Gastrocnemius medialis (tissue), 4 donors: ENCODE measurements around the gene GNA15. TPM values are rescaled to one million over a fixed set of nuclear protein-coding genes. Genes with fewer than 3 reads are reported as not detected.

Experiments
- ATAC-seq, 2 donors: fragments of 150-250 bp; one replicate each; pipeline ENCODE4 v1.9.1; 2016
- DNase-seq, 2 donors: peaks; one replicate each; pipeline ENCODE4 v3.0.0-alpha.2; 2019
- H3K27ac ChIP-seq, 4 donors: fragments of 200-600 bp; sonication (generic); 1 replicate in 1 of 4; 2 replicates in 3 of 4; pipeline ENCODE4 v1.5.1; 2016 to 2018; ENCODE audit warnings: mild to moderate bottlenecking in 2 of 4, moderate library complexity in 1 of 4
- H3K27me3 ChIP-seq, 3 donors: fragments of 200-600 bp; sonication (generic) in 2 of 3; 1 replicate in 1 of 3; 2 replicates in 2 of 3; pipeline versions ENCODE4 v1.5.1 to v1.6.0; 2016 to 2019; ENCODE audit warnings: mild to moderate bottlenecking in 1 of 3, moderate library complexity in 1 of 3
- H3K36me3 ChIP-seq, 2 donors: fragments of 200-600 bp; sonication (generic) in 1 of 2; one replicate each; pipeline ENCODE4 v1.5.1; 2017 to 2018
- H3K4me1 ChIP-seq, 2 donors: fragments of 200-600 bp; sonication (generic) in 1 of 2; one replicate each; pipeline ENCODE4 v1.5.1; 2016 to 2017; ENCODE audit warnings: mild to moderate bottlenecking in 2 of 2
- H3K4me3 ChIP-seq, 4 donors: fragments of 200-600 bp; sonication (generic) in 3 of 4; 1 replicate in 1 of 4; 2 replicates in 3 of 4; pipeline ENCODE4 v1.5.1; 2016 to 2019; ENCODE audit warnings: mild to moderate bottlenecking in 2 of 4
- H3K9me3 ChIP-seq, 3 donors: fragments of 200-600 bp; sonication (generic) in 2 of 3; 1 replicate in 1 of 3; 2 replicates in 2 of 3; pipeline ENCODE4 v1.5.1; 2016 to 2019
- POLR2A ChIP-seq, 2 donors: fragments of 450-650 bp; IDR thresholded peaks; one replicate each; pipeline ENCODE4 v1.6.1; 2017; ENCODE audit warnings: antibody characterized with exemption in 2 of 2, mild to moderate bottlenecking in 2 of 2, moderate library complexity in 2 of 2
- in situ Hi-C, 4 donors: fragments of 200-750 bp; cut with MboI; loops; one replicate each; pipeline versions ENCODE4 v1.15.0 to v1.8.0; 2017; ENCODE audit warnings: low sequenced_read_pairs in 4 of 4
- intact Hi-C: fragments of 100-400 bp; cut with DNase I; formaldehyde crosslinking; loops from one replicate; pipeline ENCODE4 v1.15.1; 2023; ENCODE audit warnings: low total_unique reads
- total RNA-seq, 4 donors: library from RNA; depleted of rRNA; stranded (reverse); fragments of >200 nt; gene quantifications; one replicate each; pipeline versions ENCODE4 v1.1.0 to v1.2.3, GENCODE V29; 2016
- TF ChIP-seq, protein P1 (sequence below), 5 experiments: fragments of 450-650 bp in 3 of 5; fragments of 200-600 bp in 2 of 5; sonication (generic) in 2 of 5; IDR thresholded peaks in 4 of 5; conservative IDR thresholded peaks in 1 of 5; 1 replicate in 4 of 5; 2 replicates in 1 of 5; pipeline ENCODE4 v1.5.1; 2016 to 2019; ENCODE audit warnings: antibody characterized with exemption in 5 of 5, mild to moderate bottlenecking in 3 of 5, moderate library complexity in 3 of 5

The GNA15 gene
- total RNA-seq, 4 donors from 2014 or later = 0.51 to 1.2 (median 0.81) TPM

DNA sequence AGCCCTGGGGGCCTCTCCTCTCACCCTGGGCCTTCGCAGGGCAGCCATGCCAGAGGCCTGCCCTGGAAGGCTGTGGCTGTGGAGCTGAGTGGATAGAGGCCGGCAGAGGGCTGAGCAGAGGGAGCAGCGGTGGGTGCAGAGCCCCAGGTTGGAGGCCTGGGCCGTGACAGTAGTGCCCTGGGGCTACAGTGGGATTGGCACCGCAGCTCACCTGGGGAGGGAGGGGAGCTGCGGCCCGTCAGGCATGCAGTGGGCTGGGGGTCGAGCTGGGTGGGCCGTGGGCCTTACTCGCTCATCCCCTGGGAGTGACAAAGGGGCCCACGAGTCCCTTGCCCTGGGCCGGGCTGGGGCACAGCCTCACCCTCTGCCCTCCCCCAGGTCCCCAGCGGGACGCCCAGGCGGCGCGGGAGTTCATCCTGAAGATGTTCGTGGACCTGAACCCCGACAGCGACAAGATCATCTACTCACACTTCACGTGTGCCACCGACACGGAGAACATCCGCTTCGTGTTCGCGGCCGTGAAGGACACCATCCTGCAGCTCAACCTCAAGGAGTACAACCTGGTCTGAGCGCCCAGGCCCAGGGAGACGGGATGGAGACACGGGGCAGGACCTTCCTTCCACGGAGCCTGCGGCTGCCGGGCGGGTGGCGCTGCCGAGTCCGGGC lies 15.1 kb upstream of the GNA15 start:
- in situ Hi-C loops = no loop called here
- TF ChIP-seq, protein P1, sequence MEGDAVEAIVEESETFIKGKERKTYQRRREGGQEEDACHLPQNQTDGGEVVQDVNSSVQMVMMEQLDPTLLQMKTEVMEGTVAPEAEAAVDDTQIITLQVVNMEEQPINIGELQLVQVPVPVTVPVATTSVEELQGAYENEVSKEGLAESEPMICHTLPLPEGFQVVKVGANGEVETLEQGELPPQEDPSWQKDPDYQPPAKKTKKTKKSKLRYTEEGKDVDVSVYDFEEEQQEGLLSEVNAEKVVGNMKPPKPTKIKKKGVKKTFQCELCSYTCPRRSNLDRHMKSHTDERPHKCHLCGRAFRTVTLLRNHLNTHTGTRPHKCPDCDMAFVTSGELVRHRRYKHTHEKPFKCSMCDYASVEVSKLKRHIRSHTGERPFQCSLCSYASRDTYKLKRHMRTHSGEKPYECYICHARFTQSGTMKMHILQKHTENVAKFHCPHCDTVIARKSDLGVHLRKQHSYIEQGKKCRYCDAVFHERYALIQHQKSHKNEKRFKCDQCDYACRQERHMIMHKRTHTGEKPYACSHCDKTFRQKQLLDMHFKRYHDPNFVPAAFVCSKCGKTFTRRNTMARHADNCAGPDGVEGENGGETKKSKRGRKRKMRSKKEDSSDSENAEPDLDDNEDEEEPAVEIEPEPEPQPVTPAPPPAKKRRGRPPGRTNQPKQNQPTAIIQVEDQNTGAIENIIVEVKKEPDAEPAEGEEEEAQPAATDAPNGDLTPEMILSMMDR (IDR thresholded peaks at IDR 0.05 in 4 of 5, conservative IDR thresholded peaks at IDR 0.05 in 1 of 5) = no peak
- no peak for TF ChIP-seq POLR2A (IDR thresholded peaks at IDR 0.05)
- no peak overlapping the region for H3K27ac ChIP-seq
- DNase-seq = no peak
- ATAC-seq = no peak
- intact Hi-C loops = no loop called here
- no peaks in the 10 kb centered on the region for H3K9me3 ChIP-seq
- H3K4me1 ChIP-seq = no peaks in the 10 kb centered on the region
- peaks cover 0 to 28% of the 10 kb centered on the region in 2 donors for H3K36me3 ChIP-seq
- no peaks in the 10 kb centered on the region for H3K27me3 ChIP-seq
- H3K4me3 ChIP-seq = no peak overlapping the region

DNA sequence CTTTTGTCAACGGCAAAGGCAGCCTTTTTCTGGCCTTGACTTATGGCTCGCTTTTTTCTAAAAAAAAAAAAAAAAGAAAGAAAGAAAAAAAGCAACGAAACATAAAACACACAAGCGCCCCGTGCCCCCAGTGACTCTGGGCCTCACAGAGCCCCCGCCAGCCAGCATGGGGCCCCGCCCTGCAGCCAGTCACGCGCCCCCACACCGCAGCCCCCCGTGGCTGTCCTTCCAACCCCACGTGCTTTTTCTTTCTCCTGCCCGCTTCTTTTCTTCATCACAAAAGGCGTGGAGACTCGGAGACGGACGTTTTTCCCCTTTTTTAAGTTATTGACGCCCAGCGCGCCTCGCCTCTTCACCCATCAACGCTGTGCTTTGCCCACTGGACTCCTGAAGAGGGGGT lies 14.4 kb upstream of the GNA15 start:
- Histone ChIP-seq H3K27ac (no peak overlapping the region), H3K27me3 (no peaks in the 10 kb centered on the region), H3K4me3 (no peak overlapping the region), H3K9me3 (no peaks in the 10 kb centered on the region), H3K36me3 (peaks cover 0 to 28% of the 10 kb centered on the region in 2 donors), H3K4me1 (no peaks in the 10 kb centered on the region)
- in situ Hi-C loops = no loop called here
- intact Hi-C loops = no loop called here
- ATAC-seq = no peak
- DNase-seq = no peak
- TF ChIP-seq POLR2A (IDR thresholded peaks at IDR 0.05) = no peak
- TF ChIP-seq, protein P1 (IDR thresholded peaks at IDR 0.05 in 4 of 5, conservative IDR thresholded peaks at IDR 0.05 in 1 of 5) = no peak

DNA sequence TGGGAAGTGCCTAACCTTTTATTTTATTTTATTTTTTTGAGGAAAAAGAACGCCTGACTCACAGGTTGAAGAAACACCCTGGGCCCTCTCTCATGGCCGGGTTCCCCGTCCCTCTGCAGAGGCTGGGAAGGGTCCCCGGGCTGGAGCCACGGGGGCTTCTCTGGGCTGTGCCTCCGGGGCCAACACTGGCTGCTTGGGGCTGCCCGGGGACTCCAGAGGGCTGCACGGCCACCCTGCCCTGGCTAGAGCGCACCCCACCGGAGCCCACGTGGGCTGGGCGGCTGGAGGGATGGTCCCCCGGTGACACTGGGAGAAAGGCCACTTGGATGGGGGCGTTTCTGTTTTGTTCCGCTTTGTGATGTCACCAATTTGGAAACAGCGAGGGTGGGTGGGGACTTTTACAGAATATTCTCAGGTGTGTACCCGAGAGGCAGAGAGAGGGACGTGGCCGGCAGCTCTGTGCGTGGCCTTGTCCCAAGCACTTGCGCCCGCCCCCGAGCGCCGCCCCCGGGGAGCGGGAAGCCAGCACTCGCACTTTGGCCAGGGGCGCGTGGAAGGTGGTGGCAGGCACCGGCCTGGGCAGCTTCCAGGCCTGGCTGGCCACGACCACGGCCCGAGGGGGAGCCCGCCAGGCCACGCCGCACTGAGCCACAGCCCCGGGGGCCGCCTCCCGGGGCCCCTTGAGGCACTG lies 13.9 kb upstream of the GNA15 start:
- no peaks in the 10 kb centered on the region for H3K4me1 ChIP-seq
- no peak overlapping the region for H3K27ac ChIP-seq
- ATAC-seq (no peak), DNase-seq (no peak)
- intact Hi-C loops = no loop called here
- in situ Hi-C loops = no loop called here
- H3K9me3 ChIP-seq = no peaks in the 10 kb centered on the region
- H3K36me3 ChIP-seq = peaks cover 0 to 28% of the 10 kb centered on the region in 2 donors
- no peak for TF ChIP-seq POLR2A (IDR thresholded peaks at IDR 0.05)
- TF ChIP-seq, protein P1 (IDR thresholded peaks at IDR 0.05 in 4 of 5, conservative IDR thresholded peaks at IDR 0.05 in 1 of 5) = no peak
- H3K27me3 ChIP-seq = no peaks in the 10 kb centered on the region
- no peak overlapping the region for H3K4me3 ChIP-seq

DNA sequence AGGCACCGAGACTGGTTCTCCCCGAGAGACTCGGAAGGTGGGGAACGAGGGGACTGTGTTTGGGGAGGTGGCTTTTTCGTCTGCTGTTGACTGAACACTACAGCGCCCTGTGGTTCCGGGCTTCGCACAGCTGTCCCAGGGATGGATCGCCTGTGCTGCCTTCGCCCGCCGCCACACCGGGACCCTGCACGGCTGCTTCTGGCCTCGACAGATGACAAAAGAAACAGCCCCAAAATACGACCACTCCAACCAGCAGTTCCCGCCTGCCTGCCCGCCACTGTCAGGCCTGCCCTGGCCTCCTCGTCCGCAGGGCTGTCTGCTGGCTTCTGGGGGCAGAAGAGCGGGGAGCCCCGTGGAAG lies 13.3 kb upstream of the GNA15 start:
- intact Hi-C loops (no loop called here), in situ Hi-C loops (no loop called here)
- Histone ChIP-seq H3K4me3 (no peak overlapping the region), H3K27me3 (no peaks in the 10 kb centered on the region), H3K27ac (no peak overlapping the region), H3K9me3 (no peaks in the 10 kb centered on the region), H3K36me3 (peaks cover 0 to 28% of the 10 kb centered on the region in 2 donors), H3K4me1 (no peaks in the 10 kb centered on the region)
- ATAC-seq (no peak), DNase-seq (no peak)
- no peak for TF ChIP-seq POLR2A (IDR thresholded peaks at IDR 0.05)
- TF ChIP-seq, protein P1 (IDR thresholded peaks at IDR 0.05 in 4 of 5, conservative IDR thresholded peaks at IDR 0.05 in 1 of 5) = no peak
